Stimulated activated CD8-positive, alpha-beta memory T cell treated with anti-CD3 and anti-CD28 coated beads, Interleukin-12 subunit alpha, Interleukin-12 subunit beta, amount 100 ng/mL, for 4 hours (primary cell): ENCODE measurements around the gene DPH6.
"Not testable (repeated sequence)": the region's sequence is repeated elsewhere in the genome, so short reads cannot be mapped to it uniquely, and the experiment has no call there.

ENCODE experiments used
- DNase-seq: peaks from one replicate; pipeline ENCODE4 v3.0.0-alpha.2; 2020; ENCODE audit warnings: low read depth

The DPH6 gene

GRCh38 chr15:35329521-35329961 lies 216.4 kb downstream of the DPH6 start:
- no peak for DNase-seq

GRCh38 chr15:35328836-35329235 lies 217.1 kb downstream of the DPH6 start:
- not testable (repeated sequence) for DNase-seq

- DNase-seq = no peak
These were observed 218.2 kb downstream of the DPH6 start for GRCh38 chr15:35327789-35328188.

GRCh38 chr15:35325374-35325941 lies 220.5 kb downstream of the DPH6 start:
- DNase-seq = no peak

GRCh38 chr15:35323141-35323540 lies 222.8 kb downstream of the DPH6 start:
- no peak for DNase-seq

GRCh38 chr15:35321926-35322325 lies 224.0 kb downstream of the DPH6 start:
- DNase-seq = no peak

- DNase-seq = no peak
These were observed 225.1 kb downstream of the DPH6 start for GRCh38 chr15:35320911-35321310.
